ENCODE measurements around the gene CCNJ.

DNA sequence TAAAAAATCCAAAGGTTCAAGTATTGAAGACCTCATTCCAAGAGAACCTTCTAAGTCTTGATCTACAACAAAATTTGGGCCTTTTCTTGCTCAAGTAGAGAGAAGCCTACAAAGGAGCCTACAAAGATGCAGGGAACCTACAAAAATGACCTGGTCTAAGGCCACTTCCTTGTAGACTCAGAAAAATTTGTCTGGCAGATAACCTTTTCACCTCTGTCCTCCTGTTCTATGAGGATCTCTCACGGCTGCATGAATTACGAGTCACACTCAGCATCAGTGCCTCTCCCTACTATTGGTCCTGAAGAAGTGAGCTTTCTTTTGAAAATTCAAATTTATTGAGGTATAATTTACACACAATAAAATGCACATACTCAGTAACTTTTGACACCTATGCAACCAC is 29.3 kb downstream of the CCNJ start:
- TF ChIP-seq ZNF549 (tag by site-specific recombination; IDR thresholded peaks at IDR 0.05), result no peak
- TF ChIP-seq ZBTB1 (tag by site-specific recombination; IDR thresholded peaks at IDR 0.05), result no peak
- no peak for TF ChIP-seq ZSCAN5A (tag by site-specific recombination; IDR thresholded peaks at IDR 0.05)
- TF ChIP-seq SALL2 (tag by site-specific recombination; IDR thresholded peaks at IDR 0.05; ENCODE audit: borderline replicate concordance), result no peak
- TF ChIP-seq ZFP41 (tag by site-specific recombination; IDR thresholded peaks at IDR 0.05; ENCODE audit: borderline replicate concordance), result no peak
- no peak for TF ChIP-seq KLF8 (tag by site-specific recombination; IDR thresholded peaks at IDR 0.05)
